ENCODE measurements around the gene PTGES3L. TPM values are rescaled to one million over a fixed set of nuclear protein-coding genes. Genes with fewer than 3 reads are reported as not detected.
A peak's percentile ranks its signal among the peaks of the same experiment; 100 is the strongest.

Gene PTGES3L
- total and polyA plus RNA-seq, 2 donors (not counting 1 experiment from before 2014, with no cell fraction given), result 0.17 to 1.7 TPM

DNA sequence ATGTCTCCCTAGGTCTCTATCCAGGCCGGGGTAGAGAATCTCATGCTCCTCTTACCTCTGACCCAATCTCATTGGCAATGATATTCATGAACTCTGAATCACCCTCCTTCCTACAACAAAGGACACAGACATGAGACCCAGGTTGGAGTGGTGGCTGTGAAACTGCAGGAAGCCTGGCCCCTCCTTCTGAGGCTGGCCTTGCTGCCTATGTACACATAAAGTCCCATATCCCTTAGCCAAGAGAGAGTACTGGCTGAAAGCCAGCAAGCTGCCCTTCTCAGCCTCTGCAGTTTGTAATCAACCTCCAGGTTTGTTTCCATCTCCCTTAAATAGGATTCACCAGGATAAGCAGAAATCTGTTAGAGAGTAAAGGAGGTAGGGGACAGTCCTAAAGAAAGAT lies 26.2 kb downstream of the PTGES3L start:
- H3K4me2 ChIP-seq (ENCODE audit: extremely low read depth, insufficient read depth, low read length), result no peak overlapping the region
- no peaks in the 10 kb centered on the region for H3K79me2 ChIP-seq (ENCODE audit: control insufficient read depth, insufficient read depth, low read length)
- TF ChIP-seq, protein P1, sequence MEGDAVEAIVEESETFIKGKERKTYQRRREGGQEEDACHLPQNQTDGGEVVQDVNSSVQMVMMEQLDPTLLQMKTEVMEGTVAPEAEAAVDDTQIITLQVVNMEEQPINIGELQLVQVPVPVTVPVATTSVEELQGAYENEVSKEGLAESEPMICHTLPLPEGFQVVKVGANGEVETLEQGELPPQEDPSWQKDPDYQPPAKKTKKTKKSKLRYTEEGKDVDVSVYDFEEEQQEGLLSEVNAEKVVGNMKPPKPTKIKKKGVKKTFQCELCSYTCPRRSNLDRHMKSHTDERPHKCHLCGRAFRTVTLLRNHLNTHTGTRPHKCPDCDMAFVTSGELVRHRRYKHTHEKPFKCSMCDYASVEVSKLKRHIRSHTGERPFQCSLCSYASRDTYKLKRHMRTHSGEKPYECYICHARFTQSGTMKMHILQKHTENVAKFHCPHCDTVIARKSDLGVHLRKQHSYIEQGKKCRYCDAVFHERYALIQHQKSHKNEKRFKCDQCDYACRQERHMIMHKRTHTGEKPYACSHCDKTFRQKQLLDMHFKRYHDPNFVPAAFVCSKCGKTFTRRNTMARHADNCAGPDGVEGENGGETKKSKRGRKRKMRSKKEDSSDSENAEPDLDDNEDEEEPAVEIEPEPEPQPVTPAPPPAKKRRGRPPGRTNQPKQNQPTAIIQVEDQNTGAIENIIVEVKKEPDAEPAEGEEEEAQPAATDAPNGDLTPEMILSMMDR (conservative IDR thresholded peaks at IDR 0.05 in 1 of 2, IDR thresholded peaks at IDR 0.05 in 1 of 2; ENCODE audit: low read depth in 1 of 2, low read length in 2 of 2), result no peak
- no peak for TF ChIP-seq EZH2 (IDR thresholded peaks at IDR 0.05; ENCODE audit: low read length, missing control alignments)
- no peak overlapping the region for H3K4me3 ChIP-seq (replicated peaks in 1 of 4; ENCODE audit: control extremely low read depth in 1 of 4, insufficient read depth in 1 of 4, low read depth in 3 of 4, low read length in 4 of 4)
- H3K9ac ChIP-seq (ENCODE audit: insufficient read depth, low read length), result no peak overlapping the region
- H3K9me3 ChIP-seq (ENCODE audit: control insufficient read depth, insufficient read depth, low read depth, low read length), result no peaks in the 10 kb centered on the region
- DNase-seq (ENCODE audit: low read depth in 2 of 2), result no peak
- no peak overlapping the region for H3K27ac ChIP-seq (ENCODE audit: insufficient read depth, low read length)
- no peaks in the 10 kb centered on the region for H4K20me1 ChIP-seq (ENCODE audit: control insufficient read depth, extremely low read depth, insufficient read depth, low read length)
- H2AFZ ChIP-seq (ENCODE audit: low read length), result no peak overlapping the region
- no peaks in the 10 kb centered on the region for H3K4me1 ChIP-seq (ENCODE audit: control insufficient read depth, extremely low read depth, insufficient read depth, low read length)
- H3K36me3 ChIP-seq (ENCODE audit: control insufficient read depth, insufficient read depth, low read length), result peaks cover 19% of the 10 kb centered on the region
- no peaks in the 10 kb centered on the region for H3K27me3 ChIP-seq (ENCODE audit: control insufficient read depth, insufficient read depth, low read length)

DNA sequence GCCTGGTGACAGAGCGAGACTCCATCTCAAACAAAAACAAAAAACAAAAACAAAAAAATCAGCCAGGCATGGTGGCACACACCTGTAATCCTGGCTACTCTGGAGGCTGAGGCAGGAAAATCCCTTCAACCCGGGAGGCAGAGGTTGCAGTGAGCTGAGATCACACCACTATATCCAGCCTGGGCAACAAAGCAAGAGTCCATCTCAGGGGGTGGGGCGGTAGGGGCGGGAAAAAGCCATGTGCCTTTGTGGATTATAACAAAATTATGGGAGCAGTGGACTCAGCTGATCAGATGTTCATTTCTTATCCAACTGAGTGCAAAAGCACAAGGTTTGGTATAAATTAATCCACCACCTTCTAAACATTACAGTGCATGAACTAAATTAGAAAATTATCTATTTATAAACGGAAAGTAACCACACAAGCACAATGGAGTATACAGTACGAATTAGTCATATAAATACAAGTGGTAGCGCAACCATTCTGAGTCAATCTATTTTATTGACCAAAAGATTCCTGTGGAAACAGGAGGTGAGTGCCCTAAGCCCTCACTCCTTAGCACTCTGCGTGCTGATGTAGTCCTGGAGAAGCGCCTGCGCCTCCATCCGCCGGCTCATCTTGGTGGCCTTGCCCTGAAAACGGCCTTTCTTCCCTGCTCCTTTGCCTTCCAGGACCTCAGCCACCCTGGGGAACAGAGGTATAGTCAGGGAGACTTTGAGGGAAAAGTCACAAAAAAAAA lies 29.7 kb downstream of the PTGES3L start:
- Histone ChIP-seq H3K36me3 (ENCODE audit: control insufficient read depth, insufficient read depth, low read length) (peaks cover 15% of the 10 kb centered on the region), H3K9ac (ENCODE audit: insufficient read depth, low read length) (no peak overlapping the region), H4K20me1 (ENCODE audit: control insufficient read depth, extremely low read depth, insufficient read depth, low read length) (no peaks in the 10 kb centered on the region), H3K4me1 (ENCODE audit: control insufficient read depth, extremely low read depth, insufficient read depth, low read length) (no peaks in the 10 kb centered on the region), H3K27ac (ENCODE audit: insufficient read depth, low read length) (no peak overlapping the region), H3K9me3 (ENCODE audit: control insufficient read depth, insufficient read depth, low read depth, low read length) (no peaks in the 10 kb centered on the region), H3K4me3 (replicated peaks in 1 of 4; ENCODE audit: control extremely low read depth in 1 of 4, insufficient read depth in 1 of 4, low read depth in 3 of 4, low read length in 4 of 4) (no peak overlapping the region), H2AFZ (ENCODE audit: low read length) (no peak overlapping the region), H3K27me3 (ENCODE audit: control insufficient read depth, insufficient read depth, low read length) (no peaks in the 10 kb centered on the region), H3K4me2 (ENCODE audit: extremely low read depth, insufficient read depth, low read length) (peak overlapping the region; percentile 35), H3K79me2 (ENCODE audit: control insufficient read depth, insufficient read depth, low read length) (no peaks in the 10 kb centered on the region)
- DNase-seq (ENCODE audit: low read depth in 2 of 2), result peak; percentile 38 to 51
- TF ChIP-seq, protein P1 (conservative IDR thresholded peaks at IDR 0.05 in 1 of 2, IDR thresholded peaks at IDR 0.05 in 1 of 2; ENCODE audit: low read depth in 1 of 2, low read length in 2 of 2), result no peak
- TF ChIP-seq EZH2 (IDR thresholded peaks at IDR 0.05; ENCODE audit: low read length, missing control alignments), result no peak

DNA sequence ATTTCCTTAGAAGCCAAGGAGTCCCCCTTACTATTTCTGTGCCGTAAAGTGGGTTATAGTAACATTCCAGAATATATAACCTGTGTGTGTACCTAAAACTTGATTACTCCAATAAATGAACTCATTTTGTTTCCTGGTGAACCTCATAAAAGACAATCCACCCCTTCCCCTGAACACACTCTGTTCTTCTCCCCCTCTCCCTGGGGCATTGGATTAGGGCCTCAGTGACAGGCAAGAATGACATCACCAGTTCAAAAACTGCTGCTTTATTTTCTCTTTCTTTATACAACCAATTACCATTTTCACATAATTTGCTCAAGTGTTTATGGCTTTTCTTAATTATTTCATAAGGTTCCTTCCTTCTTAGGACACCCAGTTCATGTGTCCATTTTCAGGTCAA lies 33.1 kb downstream of the PTGES3L start:
- TF ChIP-seq, protein P1 (conservative IDR thresholded peaks at IDR 0.05 in 1 of 2, IDR thresholded peaks at IDR 0.05 in 1 of 2; ENCODE audit: low read depth in 1 of 2, low read length in 2 of 2), result no peak
- no peak for TF ChIP-seq EZH2 (IDR thresholded peaks at IDR 0.05; ENCODE audit: low read length, missing control alignments)
- no peaks in the 10 kb centered on the region for H3K79me2 ChIP-seq (ENCODE audit: control insufficient read depth, insufficient read depth, low read length)
- H3K4me1 ChIP-seq (ENCODE audit: control insufficient read depth, extremely low read depth, insufficient read depth, low read length), result no peaks in the 10 kb centered on the region
- no peaks in the 10 kb centered on the region for H4K20me1 ChIP-seq (ENCODE audit: control insufficient read depth, extremely low read depth, insufficient read depth, low read length)
- H3K9me3 ChIP-seq (ENCODE audit: control insufficient read depth, insufficient read depth, low read depth, low read length), result no peaks in the 10 kb centered on the region
- H3K27me3 ChIP-seq (ENCODE audit: control insufficient read depth, insufficient read depth, low read length), result no peaks in the 10 kb centered on the region
- H3K27ac ChIP-seq (ENCODE audit: insufficient read depth, low read length), result no peak overlapping the region
- no peak overlapping the region for H3K4me2 ChIP-seq (ENCODE audit: extremely low read depth, insufficient read depth, low read length)
- no peak overlapping the region for H2AFZ ChIP-seq (ENCODE audit: low read length)
- DNase-seq (ENCODE audit: low read depth in 2 of 2), result no peak
- peaks cover 8% of the 10 kb centered on the region for H3K36me3 ChIP-seq (ENCODE audit: control insufficient read depth, insufficient read depth, low read length)
- no peak overlapping the region for H3K4me3 ChIP-seq (replicated peaks in 1 of 4; ENCODE audit: control extremely low read depth in 1 of 4, insufficient read depth in 1 of 4, low read depth in 3 of 4, low read length in 4 of 4)
- no peak overlapping the region for H3K9ac ChIP-seq (ENCODE audit: insufficient read depth, low read length)
